ENCODE data around the gene ELK4.

ELK4 gene

DNA sequence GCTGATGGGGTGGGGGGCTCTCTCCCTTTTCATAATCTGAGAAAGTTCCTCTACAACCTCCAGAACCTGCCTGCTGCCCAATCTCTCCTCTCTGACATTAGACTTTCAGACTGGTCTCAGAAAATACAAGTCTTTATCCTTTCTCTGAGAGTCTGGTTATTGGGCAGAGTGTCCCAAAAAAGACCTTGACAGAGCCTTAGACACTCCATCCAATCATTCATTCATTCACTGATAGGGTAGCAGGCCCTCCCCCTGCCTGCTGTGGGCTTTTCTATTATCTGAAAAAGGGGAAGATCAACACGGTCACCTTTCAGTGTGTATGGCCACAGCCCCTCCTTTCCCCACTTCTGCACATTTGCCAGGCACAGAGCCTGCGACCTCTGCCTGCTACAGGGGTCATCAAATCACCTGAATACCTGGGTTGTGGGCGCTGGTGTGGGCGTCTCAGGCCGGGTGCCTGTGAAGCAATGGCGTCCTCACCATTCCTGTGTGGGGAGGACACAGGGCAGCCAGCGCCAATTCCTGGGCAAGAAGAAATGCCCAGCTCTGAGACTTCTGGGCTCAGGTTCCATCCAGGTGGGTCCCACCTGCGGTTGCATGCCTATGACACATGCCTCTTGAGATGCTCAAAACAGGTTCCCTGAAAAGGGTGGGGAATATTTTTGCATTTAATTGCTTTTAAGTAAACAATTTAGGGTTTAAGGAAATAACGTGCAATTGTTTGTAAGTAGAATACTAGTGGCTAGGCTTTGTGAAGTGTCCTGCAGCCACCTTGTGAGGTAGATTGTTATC lies 52.8 kb downstream of the ELK4 start:
- no peak overlapping the region for H3K4me3 ChIP-seq (ENCODE audit: low read depth, low read length)
- TF ChIP-seq, protein P1, sequence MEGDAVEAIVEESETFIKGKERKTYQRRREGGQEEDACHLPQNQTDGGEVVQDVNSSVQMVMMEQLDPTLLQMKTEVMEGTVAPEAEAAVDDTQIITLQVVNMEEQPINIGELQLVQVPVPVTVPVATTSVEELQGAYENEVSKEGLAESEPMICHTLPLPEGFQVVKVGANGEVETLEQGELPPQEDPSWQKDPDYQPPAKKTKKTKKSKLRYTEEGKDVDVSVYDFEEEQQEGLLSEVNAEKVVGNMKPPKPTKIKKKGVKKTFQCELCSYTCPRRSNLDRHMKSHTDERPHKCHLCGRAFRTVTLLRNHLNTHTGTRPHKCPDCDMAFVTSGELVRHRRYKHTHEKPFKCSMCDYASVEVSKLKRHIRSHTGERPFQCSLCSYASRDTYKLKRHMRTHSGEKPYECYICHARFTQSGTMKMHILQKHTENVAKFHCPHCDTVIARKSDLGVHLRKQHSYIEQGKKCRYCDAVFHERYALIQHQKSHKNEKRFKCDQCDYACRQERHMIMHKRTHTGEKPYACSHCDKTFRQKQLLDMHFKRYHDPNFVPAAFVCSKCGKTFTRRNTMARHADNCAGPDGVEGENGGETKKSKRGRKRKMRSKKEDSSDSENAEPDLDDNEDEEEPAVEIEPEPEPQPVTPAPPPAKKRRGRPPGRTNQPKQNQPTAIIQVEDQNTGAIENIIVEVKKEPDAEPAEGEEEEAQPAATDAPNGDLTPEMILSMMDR (IDR thresholded peaks at IDR 0.05; ENCODE audit: low read depth, low read length, missing control alignments), result no peak
- no peak for DNase-seq (ENCODE audit: low read depth)
- in situ Hi-C loops (cut with HindIII; ENCODE audit: low sequenced_read_pairs), result no loop called here

GRCh38 chr1:205577874-205578658 lies 53.7 kb downstream of the ELK4 start:
- in situ Hi-C loops (cut with HindIII; ENCODE audit: low sequenced_read_pairs), result no loop called here
- DNase-seq (ENCODE audit: low read depth), result no peak
- no peak overlapping the region for H3K4me3 ChIP-seq (ENCODE audit: low read depth, low read length)
- TF ChIP-seq, protein P1 (IDR thresholded peaks at IDR 0.05; ENCODE audit: low read depth, low read length, missing control alignments), result no peak

DNA sequence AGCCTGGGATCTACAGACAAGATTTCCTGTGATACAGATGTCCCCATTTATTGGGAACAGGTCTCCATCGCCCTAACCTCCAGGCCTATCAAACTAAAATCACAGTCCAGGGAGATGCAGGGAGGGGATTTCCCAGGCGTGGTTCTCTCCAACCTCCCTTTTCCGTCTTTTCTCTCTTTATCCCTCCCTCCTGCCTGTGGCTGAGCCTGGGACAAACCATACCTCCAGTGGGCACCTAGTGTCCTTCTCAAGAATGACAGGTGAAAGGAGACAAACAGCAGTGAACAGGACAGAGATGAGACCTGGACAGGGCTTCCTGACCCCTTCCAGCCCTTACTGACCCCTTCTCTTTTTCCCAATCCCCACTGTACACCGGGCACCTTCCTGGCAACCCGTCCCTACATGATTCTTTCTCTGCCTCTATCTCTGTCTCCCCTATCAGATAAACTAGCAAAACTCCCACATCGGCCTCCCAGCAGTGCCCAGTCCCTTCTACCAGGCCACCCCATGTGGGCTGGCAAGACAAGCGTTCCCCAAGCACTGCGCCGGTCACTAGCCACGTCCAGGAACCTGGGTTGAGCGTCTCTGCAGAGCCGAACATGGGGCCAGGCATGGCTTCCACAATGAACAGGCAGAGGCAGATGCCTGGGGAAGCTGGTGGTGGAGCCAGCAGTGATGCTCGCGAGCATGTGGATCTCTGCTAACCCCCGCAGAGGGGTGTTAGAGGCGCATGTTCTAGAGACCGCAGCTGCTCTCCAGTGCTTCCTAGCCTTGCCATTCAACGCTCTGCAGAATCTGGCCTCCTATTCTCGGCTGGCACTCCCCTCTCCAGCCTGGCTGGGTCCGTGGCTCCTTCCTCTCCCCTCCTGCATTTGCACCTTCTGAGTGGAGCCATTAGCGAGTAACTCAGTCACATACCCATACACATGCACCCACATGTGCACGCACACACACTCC lies 54.7 kb downstream of the ELK4 start:
- in situ Hi-C loops (cut with HindIII; ENCODE audit: low sequenced_read_pairs), result no loop called here
- H3K4me3 ChIP-seq (ENCODE audit: low read depth, low read length), result no peak overlapping the region

DNA sequence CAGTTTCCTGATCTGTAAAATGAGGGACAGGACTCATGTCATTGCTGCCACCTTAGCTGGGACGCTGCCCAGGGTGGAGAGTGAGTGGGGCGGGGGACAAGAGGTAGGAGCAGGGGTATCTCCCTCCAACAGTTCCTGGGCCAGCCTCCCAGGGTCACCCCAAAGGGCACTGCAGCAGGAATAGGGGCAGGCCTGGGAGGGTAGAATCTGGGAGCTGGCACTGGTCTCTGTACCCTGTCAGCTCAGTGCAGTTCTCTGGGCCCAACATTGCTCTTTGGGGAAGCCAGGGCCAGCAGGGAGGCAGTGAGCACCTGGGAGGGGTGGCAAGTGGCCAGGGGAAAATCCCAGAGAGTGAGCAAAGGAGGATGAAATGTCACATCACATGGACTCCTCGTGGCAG lies 55.8 kb downstream of the ELK4 start:
- TF ChIP-seq, protein P1 (IDR thresholded peaks at IDR 0.05; ENCODE audit: low read depth, low read length, missing control alignments), result no peak
- no peak overlapping the region for H3K4me3 ChIP-seq (ENCODE audit: low read depth, low read length)
- in situ Hi-C loops (cut with HindIII; ENCODE audit: low sequenced_read_pairs), result no loop called here
- no peak for DNase-seq (ENCODE audit: low read depth)

More for the DNA sequence above, 54.7 kb downstream of the ELK4 start:
- DNase-seq (ENCODE audit: low read depth), result no peak
- TF ChIP-seq, protein P1 (IDR thresholded peaks at IDR 0.05; ENCODE audit: low read depth, low read length, missing control alignments), result no peak

DNA sequence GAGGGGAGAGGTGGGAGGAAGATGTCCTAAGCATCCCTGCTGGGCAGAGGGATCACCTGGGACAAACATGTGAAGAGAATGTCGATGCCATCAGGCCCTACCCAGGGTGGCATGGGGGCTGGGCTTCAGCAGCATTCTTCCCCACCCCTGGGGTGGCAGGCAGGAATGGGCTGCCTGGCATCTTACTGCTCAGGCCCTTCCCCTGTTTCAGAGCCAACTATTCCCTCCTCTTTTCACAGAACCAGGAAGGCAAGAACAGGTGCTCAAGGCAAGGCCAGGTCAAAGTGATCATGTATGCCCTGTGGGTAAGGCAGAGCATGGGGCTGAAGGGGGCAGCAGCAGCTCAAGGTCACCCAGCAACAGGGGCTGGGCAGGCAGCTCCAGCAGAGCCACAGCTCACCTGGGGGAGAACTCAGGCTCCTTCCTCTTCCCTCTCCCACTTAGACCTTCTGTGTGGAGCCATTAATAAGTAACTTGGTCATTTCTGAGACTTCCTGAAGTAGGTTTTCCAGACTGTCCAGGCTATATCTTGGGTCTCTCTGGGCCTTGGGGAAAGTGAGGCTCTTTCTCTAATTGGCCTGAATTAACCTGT lies 56.4 kb downstream of the ELK4 start:
- no peak for DNase-seq (ENCODE audit: low read depth)
- no peak overlapping the region for H3K4me3 ChIP-seq (ENCODE audit: low read depth, low read length)
- TF ChIP-seq, protein P1 (IDR thresholded peaks at IDR 0.05; ENCODE audit: low read depth, low read length, missing control alignments), result no peak
- in situ Hi-C loops (cut with HindIII; ENCODE audit: low sequenced_read_pairs), result no loop called here
